Small intestine (tissue), 7 donors: Measurements from ENCODE around the gene DOC2A. TPM values are rescaled to one million over a fixed set of nuclear protein-coding genes. Genes with fewer than 3 reads are reported as not detected.
"Not testable (repeated sequence)": the region's sequence is repeated elsewhere in the genome, so short reads cannot be mapped to it uniquely, and the experiment has no call there.

Experiments used
- DNase-seq, 2 donors: peaks; one replicate each; pipeline versions ENCODE4 v3.0.0 to v3.0.0-alpha.2; 2013
- FAIRE-seq: peaks from 2 replicates; lab custom pipeline; 2012; peaks lifted over from hg19 to GRCh38; lab: Jason Lieb, UNC
- H3K27ac ChIP-seq, 3 donors: one replicate each; pipeline ENCODE4 v1.5.1; 2013; ENCODE audit warnings: low read length in 2 of 3, mild to moderate bottlenecking in 2 of 3, control low read depth in 1 of 3, inconsistent platforms in 1 of 3, low read depth in 1 of 3, moderate library complexity in 1 of 3
- H3K27me3 ChIP-seq, 3 donors: one replicate each; pipeline ENCODE4 v1.6.1; 2013; ENCODE audit warnings: low read length in 3 of 3, inconsistent platforms in 1 of 3; ENCODE audit not compliant: control insufficient read depth in 3 of 3, insufficient read depth in 3 of 3
- H3K36me3 ChIP-seq, 3 donors: one replicate each; pipeline ENCODE4 v1.6.1; 2013; ENCODE audit warnings: low read length in 3 of 3, inconsistent platforms in 1 of 3, low read depth in 1 of 3, mild to moderate bottlenecking in 1 of 3, moderate library complexity in 1 of 3; ENCODE audit not compliant: control insufficient read depth in 3 of 3, insufficient read depth in 2 of 3
- H3K4me1 ChIP-seq, 3 donors: one replicate each; pipeline ENCODE4 v1.6.1; 2013; ENCODE audit warnings: low read length in 2 of 3, inconsistent platforms in 1 of 3, low read depth in 1 of 3, mild to moderate bottlenecking in 1 of 3, moderate library complexity in 1 of 3; ENCODE audit not compliant: control insufficient read depth in 3 of 3, insufficient read depth in 2 of 3
- H3K4me3 ChIP-seq, 3 donors: one replicate each; pipeline ENCODE4 v1.5.1; 2013; ENCODE audit warnings: low read length in 3 of 3, control low read depth in 1 of 3, inconsistent platforms in 1 of 3, low read depth in 1 of 3, mild to moderate bottlenecking in 1 of 3, moderate library complexity in 1 of 3
- H3K9me3 ChIP-seq, 2 donors: one replicate each; pipeline ENCODE4 v1.6.1; 2013; ENCODE audit warnings: low read depth in 1 of 2, low read length in 1 of 2; ENCODE audit not compliant: control insufficient read depth in 2 of 2, insufficient read depth in 1 of 2
- WGBS, 3 donors: extraction: QIAGEN DNeasy Blood & Tissue Kit; methylation state at CpG; one replicate each; pipeline ENCODE4 v1.1.7; 2013; 5-methylcytosine and 5-hydroxymethylcytosine counted together
- polyA plus RNA-seq, 4 donors: library from polyadenylated mRNA; stranded (reverse) in 3 of 4; unstranded in 1 of 4; fragments of 200-250 nt in 3 of 4; fragments of 120-200 nt in 1 of 4; gene quantifications; one replicate each; pipeline versions ENCODE4 v1.2.1 to v1.2.3, GENCODE V29; 2013
- donor health status: healthy with polysubstance abuse.
- donor health status: control.
- donor health status: control.
- donor health status: Bipolar disorder and iron deficiency.
- donor health status: healthy.

Gene DOC2A
- polyA plus RNA-seq, 4 donors = 1.3 to 4.6 (median 1.6) TPM; not detected in 1

DNA sequence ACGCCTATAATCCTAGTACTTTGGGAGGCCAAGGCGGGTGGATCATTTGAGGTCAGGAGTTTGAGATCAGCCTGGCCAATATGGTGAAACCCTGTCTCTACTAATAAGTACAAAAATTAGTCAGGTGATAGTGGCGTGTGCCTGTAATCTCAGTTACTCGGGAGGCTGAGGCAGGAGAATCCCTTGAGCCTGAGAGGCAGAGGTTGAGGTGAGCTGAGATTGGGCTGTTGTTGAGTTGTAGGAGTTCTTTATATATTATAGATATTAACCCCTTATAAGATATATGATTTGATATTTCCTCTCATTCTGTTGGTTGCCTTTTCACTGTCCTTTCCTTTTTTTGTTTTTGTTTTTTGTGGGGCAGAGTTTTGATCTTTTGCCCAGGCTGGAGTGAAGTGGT, 51.0 kb downstream of the DOC2A start:
- not testable (repeated sequence) for DNase-seq, H3K36me3 ChIP-seq, H3K4me3 ChIP-seq, H3K27ac ChIP-seq, FAIRE-seq, H3K9me3 ChIP-seq, H3K27me3 ChIP-seq
- 86 to 94% (median 89%) methylated on average over 4 of the region's 4 CpGs for WGBS, 3 donors
- peaks cover 0 to 14% (median 0%) of the 10 kb centered on the region in 3 donors for H3K4me1 ChIP-seq

DNA sequence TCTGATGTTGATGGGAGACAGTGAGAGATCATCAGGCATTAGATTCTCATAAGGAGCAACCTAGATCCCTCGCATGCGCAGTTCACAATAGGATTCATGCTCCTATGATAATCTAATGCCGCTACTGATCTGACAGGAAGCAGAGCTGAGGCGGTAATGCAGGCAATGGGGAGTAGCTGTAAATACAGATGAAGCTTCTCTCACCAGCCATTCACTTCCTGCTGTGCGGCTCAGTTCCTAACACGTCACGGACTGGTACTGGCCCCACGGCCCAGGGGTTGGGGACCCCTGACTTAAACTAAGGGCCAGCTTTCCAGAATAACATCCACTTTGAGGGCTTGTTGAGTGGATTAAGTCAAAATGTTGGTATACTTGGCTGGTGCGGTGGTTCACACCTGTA, 51.5 kb downstream of the DOC2A start:
- Histone ChIP-seq H3K27ac (no peak overlapping the region), H3K27me3 (no peaks in the 10 kb centered on the region), H3K4me3 (no peak overlapping the region), H3K9me3 (no peaks in the 10 kb centered on the region), H3K4me1 (peaks cover 0 to 11% (median 0%) of the 10 kb centered on the region in 3 donors), H3K36me3 (peaks cover 0 to 6% (median 0%) of the 10 kb centered on the region in 3 donors)
- no peak for DNase-seq
- 83 to 93% (median 85%) methylated on average over 9 of the region's 9 CpGs for WGBS, 3 donors
- FAIRE-seq = no peak

DNA sequence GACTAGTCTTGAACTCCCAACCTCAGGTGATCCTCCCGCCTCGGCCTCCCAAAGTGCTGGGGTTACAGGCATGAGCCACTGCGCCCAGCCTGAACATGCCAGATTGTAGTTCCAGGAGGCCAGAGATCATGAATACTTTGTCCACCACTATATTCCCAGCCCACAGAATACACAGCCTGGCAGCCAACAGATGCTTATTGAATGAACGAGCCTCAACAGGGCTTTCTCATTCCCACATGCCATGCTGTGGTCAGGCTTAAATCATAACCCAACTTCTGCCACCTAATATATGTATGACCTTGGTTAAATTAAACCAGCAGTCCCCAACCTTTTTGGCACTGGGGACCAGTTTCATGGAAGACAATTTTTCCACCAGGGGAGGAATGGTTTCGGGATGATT, 52.1 kb downstream of the DOC2A start:
- WGBS, 3 donors = 89 to 94% (median 91%) methylated on average over 5 of the region's 5 CpGs
- H3K4me3 ChIP-seq = no peak overlapping the region
- peaks cover 0 to 11% (median 0%) of the 10 kb centered on the region in 3 donors for H3K4me1 ChIP-seq
- H3K27ac ChIP-seq = no peak overlapping the region
- DNase-seq (no peak), FAIRE-seq (no peak)
- peaks cover 0 to 3% (median 0%) of the 10 kb centered on the region in 3 donors for H3K36me3 ChIP-seq
- no peaks in the 10 kb centered on the region for H3K27me3 ChIP-seq
- H3K9me3 ChIP-seq = no peaks in the 10 kb centered on the region

Other genes starting within 250 kb of the DOC2A start
- gene ZG16, start 232.8 kb downstream of the DOC2A start, polyA plus RNA-seq = 100 to 1,000 TPM in 1 of 4 donors, 10 to 100 TPM in 2, 1 to 10 TPM in 1; 4.8 to 186 (median 47.4) TPM
- gene KIF22, start 220.3 kb downstream of the DOC2A start, polyA plus RNA-seq = 10 to 100 TPM; 17.0 to 61.7 (median 34.5) TPM
- gene MAZ, start 204.5 kb downstream of the DOC2A start, polyA plus RNA-seq = 100 to 1,000 TPM in 2 of 4 donors, 10 to 100 TPM in 2; 91.9 to 269 (median 170) TPM
- gene PRRT2, start 198.8 kb downstream of the DOC2A start, polyA plus RNA-seq = 1 to 10 TPM in 2 of 4 donors, under 1 TPM in 1, not detected in 1; 0.27 to 6.3 (median 2.7) TPM
- 10 to 100 TPM; 36.9 to 46.0 (median 43.1) TPM for gene PAGR1, start 194.9 kb downstream of the DOC2A start, polyA plus RNA-seq
- 100 to 1,000 TPM; 175 to 558 (median 292) TPM for gene MVP, start 190.6 kb downstream of the DOC2A start, polyA plus RNA-seq
- 10 to 100 TPM; 51.9 to 76.9 (median 61.2) TPM for gene CDIPT, start 147.8 kb downstream of the DOC2A start, polyA plus RNA-seq
- gene SEZ6L2, start 111.5 kb downstream of the DOC2A start, polyA plus RNA-seq = 10 to 100 TPM in 2 of 4 donors, under 1 TPM in 2; 0.67 to 38.9 (median 8.8) TPM
- gene ASPHD1, start 110.5 kb downstream of the DOC2A start, polyA plus RNA-seq = 10 to 100 TPM in 1 of 4 donors, 1 to 10 TPM in 2, under 1 TPM in 1; 0.67 to 11.5 (median 3.0) TPM
- gene KCTD13, start 84.8 kb downstream of the DOC2A start, polyA plus RNA-seq = 10 to 100 TPM; 10.8 to 26.6 (median 15.9) TPM
- gene TMEM219, start 48.9 kb downstream of the DOC2A start, polyA plus RNA-seq = 100 to 1,000 TPM; 163 to 334 (median 242) TPM
- 10 to 100 TPM; 21.6 to 36.7 (median 29.0) TPM for gene TAOK2, start 37.2 kb downstream of the DOC2A start, polyA plus RNA-seq
- 10 to 100 TPM; 10.1 to 15.2 (median 14.8) TPM for gene HIRIP3, start 15.4 kb downstream of the DOC2A start, polyA plus RNA-seq
- gene INO80E, start 14.8 kb downstream of the DOC2A start, polyA plus RNA-seq = 10 to 100 TPM; 49.2 to 80.4 (median 55.9) TPM
- gene C16orf92, start 12.2 kb upstream of the DOC2A start, polyA plus RNA-seq = not detected
- 1 to 10 TPM in 1 of 4 donors, under 1 TPM in 1, not detected in 2; 0.47 to 1.4 TPM for gene TLCD3B, start 20.2 kb upstream of the DOC2A start, polyA plus RNA-seq
- gene ALDOA, start 54.7 kb upstream of the DOC2A start, polyA plus RNA-seq = 1,000 to 10,000 TPM in 2 of 4 donors, 100 to 1,000 TPM in 2; 406 to 1,111 (median 984) TPM
- 100 to 1,000 TPM in 3 of 4 donors, 10 to 100 TPM in 1; 93.0 to 145 (median 122) TPM for gene PPP4C, start 65.0 kb upstream of the DOC2A start, polyA plus RNA-seq
- 1 to 10 TPM in 2 of 4 donors, under 1 TPM in 2; 0.54 to 1.6 (median 1.2) TPM for gene TBX6, start 80.9 kb upstream of the DOC2A start, polyA plus RNA-seq
- 100 to 1,000 TPM in 2 of 4 donors, 10 to 100 TPM in 2; 39.6 to 154 (median 99.6) TPM for gene YPEL3, start 85.2 kb upstream of the DOC2A start, polyA plus RNA-seq
- 10 to 100 TPM; 13.2 to 23.9 (median 19.5) TPM for gene GDPD3, start 102.5 kb upstream of the DOC2A start, polyA plus RNA-seq
- gene MAPK3, start 112.2 kb upstream of the DOC2A start, polyA plus RNA-seq = 100 to 1,000 TPM; 174 to 241 (median 194) TPM
- 10 to 100 TPM; 27.3 to 65.7 (median 32.7) TPM for gene CORO1A, start 172.6 kb upstream of the DOC2A start, polyA plus RNA-seq
- gene BOLA2B, start 182.6 kb upstream of the DOC2A start, polyA plus RNA-seq = 100 to 1,000 TPM in 3 of 4 donors, 10 to 100 TPM in 1; 55.8 to 614 (median 378) TPM
- 100 to 1,000 TPM in 2 of 4 donors, 10 to 100 TPM in 2; 77.2 to 318 (median 185) TPM for gene SLX1A, start 182.8 kb upstream of the DOC2A start, polyA plus RNA-seq
- gene SULT1A3, start 188.2 kb upstream of the DOC2A start, polyA plus RNA-seq = 100 to 1,000 TPM in 2 of 4 donors, 10 to 100 TPM in 2; 34.6 to 376 (median 148) TPM
- gene NPIPB13, start 237.5 kb upstream of the DOC2A start, polyA plus RNA-seq = 10 to 100 TPM in 2 of 4 donors, 1 to 10 TPM in 2; 2.7 to 16.6 (median 7.3) TPM